Panc1 (cell line): Measurements from ENCODE around the gene ITGB4. TPM values are rescaled to one million over a fixed set of nuclear protein-coding genes. Genes with fewer than 3 reads are reported as not detected.

Source experiments
- ATAC-seq: fragments of 200-7000 bp; cut with Tn5 transposase; 2 replicates; pipeline ENCODE4 v1.9.1; 2020; ENCODE audit warnings: mild to moderate bottlenecking, moderate library complexity
- BruUV-seq: library from RNA; stranded (reverse); fragments of 400-500 nt; replicated peaks from 2 replicates; lab custom pipeline; 2021; lab: Mats Ljungman, UMichigan
- CTCF ChIA-PET: fragments of 300-600 bp; sonication (Branson Sonifier 250); formaldehyde crosslinking; loops from one replicate; lab custom pipeline; 2022; ENCODE audit warnings: antibody characterized with exemption; lab: Charles Lee
- POLR2A ChIA-PET: fragments of 300-600 bp; sonication (Branson Sonifier 250); formaldehyde crosslinking; loops from one replicate; lab custom pipeline; 2022; ENCODE audit warnings: antibody characterized with exemption; lab: Charles Lee
- DNase-seq: peaks from one replicate; pipeline ENCODE4 v3.0.0-alpha.2; 2010; ENCODE audit warnings: low read depth, low spot score
- H3K27ac ChIP-seq: 2 replicates; pipeline ENCODE4 v1.5.1; 2011; ENCODE audit warnings: mild to moderate bottlenecking, low read length, inconsistent platforms
- H3K27me3 ChIP-seq: fragments of 200-500 bp; sonication (Bioruptor generic); 2 replicates; pipeline ENCODE4 v1.6.0; 2014; ENCODE audit warnings: low read length, inconsistent platforms; ENCODE audit not compliant: control insufficient read depth, insufficient read depth
- H3K36me3 ChIP-seq: fragments of 200-500 bp; sonication (Bioruptor generic); 2 replicates; pipeline ENCODE4 v1.5.1; 2014; ENCODE audit warnings: inconsistent platforms, mild to moderate bottlenecking, low read length, moderate library complexity; ENCODE audit not compliant: control insufficient read depth, insufficient read depth
- H3K4me1 ChIP-seq: 2 replicates; pipeline ENCODE4 v1.5.1; 2011; ENCODE audit warnings: inconsistent platforms, mild to moderate bottlenecking, low read length, moderate library complexity; ENCODE audit not compliant: control insufficient read depth, insufficient read depth
- H3K4me3 ChIP-seq, 2 experiments: 2 replicates each; pipeline ENCODE4 v1.5.1; 2011 to 2012; ENCODE audit warnings: low read depth in 2 of 2, low read length in 2 of 2, mild to moderate bottlenecking in 2 of 2, inconsistent platforms in 1 of 2, moderate library complexity in 1 of 2
- H3K9me3 ChIP-seq: fragments of 200-500 bp; sonication (Bioruptor generic); 2 replicates; pipeline ENCODE4 v1.5.1; 2014; ENCODE audit warnings: low read depth, mild to moderate bottlenecking, inconsistent platforms, low read length, moderate library complexity; ENCODE audit not compliant: control insufficient read depth, insufficient read depth
- POLR2AphosphoS5 ChIP-seq: IDR thresholded peaks from 2 replicates; pipeline ENCODE4 v1.6.1; 2012; ENCODE audit warnings: mild to moderate bottlenecking, low read depth, low read length, moderate library complexity
- SIN3A ChIP-seq: IDR thresholded peaks from 2 replicates; pipeline ENCODE4 v1.6.1; 2012; ENCODE audit warnings: low read depth, mild to moderate bottlenecking, low read length, moderate library complexity, borderline replicate concordance; ENCODE audit not compliant: insufficient read depth
- TCF7L2 ChIP-seq: IDR thresholded peaks from 2 replicates; pipeline ENCODE4 v1.6.1; 2011; ENCODE audit warnings: mild to moderate bottlenecking, low read depth, low read length, inconsistent platforms
- in situ Hi-C: cut with HindIII; loops from 2 replicates; pipeline ENCODE4 v1.10.0; 2016; ENCODE audit warnings: low sequenced_read_pairs, low pct_unique_long_range_greater_than_20kb
- intact Hi-C: fragments of 100-400 bp; cut with micrococcal nuclease; formaldehyde crosslinking; loops from one replicate; pipeline ENCODE4 v1.10.0; 2022; ENCODE audit not compliant: unreplicated experiment
- total RNA-seq: library from RNA; stranded (reverse); gene quantifications from one replicate; pipeline ENCODE4 v1.2.1, GENCODE V29; 2021; ENCODE audit not compliant: unreplicated experiment
- TF ChIP-seq, protein P1 (sequence below): fragments of 450-650 bp; IDR thresholded peaks from 2 replicates; pipeline ENCODE4 v1.5.1; 2017; ENCODE audit warnings: mild to moderate bottlenecking
- TF ChIP-seq, protein P2 (sequence below), 2 experiments: IDR thresholded peaks; 2 replicates each; pipeline ENCODE4 v1.6.1; 2011 to 2012; ENCODE audit warnings: low read depth in 2 of 2, control low read depth in 1 of 2, low read length in 1 of 2, mild to moderate bottlenecking in 1 of 2, moderate library complexity in 1 of 2; ENCODE audit not compliant: insufficient read depth in 1 of 2

The ITGB4 gene
- total RNA-seq, 1 experiment from 2014 or later: 100 TPM

- no peaks in the 10 kb centered on the region for H3K9me3 ChIP-seq
- H3K36me3 ChIP-seq: peaks cover 4% of the 10 kb centered on the region; the same call in 1 of the 2 replicates
- POLR2A ChIA-PET: interaction anchor here (0.6 to 1.0 kb wide), 3 partner anchors 12 to 37 kb away, joined by 3 to 5 read pairs (median 3); no protein-coding TSS in a partner anchor
- BruUV-seq: no TSS peak
- ATAC-seq (peak; percentile 85), DNase-seq (no peak)
- intact Hi-C loops: no loop called here
- H3K27ac ChIP-seq: peak overlapping the region; percentile 81
- H3K4me3 ChIP-seq: no peak overlapping the region
- H3K4me1 ChIP-seq: peaks cover 78% of the 10 kb centered on the region
- TF ChIP-seq SIN3A (peak; percentile 77; the same call in 1 of the 2 replicates), POLR2AphosphoS5 (peak; percentile 72), TCF7L2 (no peak)
- TF ChIP-seq, protein P1, sequence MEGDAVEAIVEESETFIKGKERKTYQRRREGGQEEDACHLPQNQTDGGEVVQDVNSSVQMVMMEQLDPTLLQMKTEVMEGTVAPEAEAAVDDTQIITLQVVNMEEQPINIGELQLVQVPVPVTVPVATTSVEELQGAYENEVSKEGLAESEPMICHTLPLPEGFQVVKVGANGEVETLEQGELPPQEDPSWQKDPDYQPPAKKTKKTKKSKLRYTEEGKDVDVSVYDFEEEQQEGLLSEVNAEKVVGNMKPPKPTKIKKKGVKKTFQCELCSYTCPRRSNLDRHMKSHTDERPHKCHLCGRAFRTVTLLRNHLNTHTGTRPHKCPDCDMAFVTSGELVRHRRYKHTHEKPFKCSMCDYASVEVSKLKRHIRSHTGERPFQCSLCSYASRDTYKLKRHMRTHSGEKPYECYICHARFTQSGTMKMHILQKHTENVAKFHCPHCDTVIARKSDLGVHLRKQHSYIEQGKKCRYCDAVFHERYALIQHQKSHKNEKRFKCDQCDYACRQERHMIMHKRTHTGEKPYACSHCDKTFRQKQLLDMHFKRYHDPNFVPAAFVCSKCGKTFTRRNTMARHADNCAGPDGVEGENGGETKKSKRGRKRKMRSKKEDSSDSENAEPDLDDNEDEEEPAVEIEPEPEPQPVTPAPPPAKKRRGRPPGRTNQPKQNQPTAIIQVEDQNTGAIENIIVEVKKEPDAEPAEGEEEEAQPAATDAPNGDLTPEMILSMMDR: no peak
- in situ Hi-C loops: no loop called here
- CTCF ChIA-PET: interaction anchor here (1.2 kb wide), 1 partner anchor 54 kb away, joined by 8 read pairs; no protein-coding TSS in a partner anchor
- no peaks in the 10 kb centered on the region for H3K27me3 ChIP-seq
Observed at GRCh38 chr17:75693500-75694481, 27.5 kb upstream of the ITGB4 start.

DNA sequence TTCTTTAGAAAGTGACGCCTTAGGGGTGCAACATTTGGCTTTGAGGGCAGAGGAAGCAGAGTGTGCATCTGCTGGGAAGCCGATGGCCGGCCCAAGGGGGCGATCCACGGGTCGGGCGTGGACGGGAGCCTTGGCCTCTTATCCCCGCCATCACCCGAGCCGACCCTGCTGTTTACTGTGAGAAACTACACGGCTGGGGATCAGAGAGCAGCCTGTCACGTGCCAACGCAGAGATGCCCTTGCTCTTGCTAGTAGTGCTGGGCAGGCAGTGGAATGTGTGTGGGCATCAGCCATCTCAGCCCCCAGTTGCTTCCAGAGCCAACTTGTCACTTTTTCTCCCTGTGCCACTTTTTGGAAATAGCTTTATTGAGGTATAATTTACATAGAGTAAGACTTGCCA, 26.7 kb upstream of the ITGB4 start:
- H3K27ac ChIP-seq: peak overlapping the region; percentile 81
- ChIA-PET POLR2A (no interaction called here), CTCF (interaction anchor here (1.2 kb wide), 1 partner anchor 53 kb away, joined by 8 read pairs; no protein-coding TSS in a partner anchor)
- no TSS peak for BruUV-seq
- ATAC-seq: no peak
- H3K4me1 ChIP-seq: peaks cover 86% of the 10 kb centered on the region
- H3K27me3 ChIP-seq: no peaks in the 10 kb centered on the region
- no peak overlapping the region for H3K4me3 ChIP-seq
- intact Hi-C loops (no loop called here), in situ Hi-C loops (no loop called here)
- no peak for DNase-seq
- TF ChIP-seq, protein P1: no peak
- TF ChIP-seq POLR2AphosphoS5 (0 out of 2 replicates have a peak, but pooled peaks have one; percentile 27), TCF7L2 (no peak), SIN3A (no peak)
- TF ChIP-seq, protein P2, sequence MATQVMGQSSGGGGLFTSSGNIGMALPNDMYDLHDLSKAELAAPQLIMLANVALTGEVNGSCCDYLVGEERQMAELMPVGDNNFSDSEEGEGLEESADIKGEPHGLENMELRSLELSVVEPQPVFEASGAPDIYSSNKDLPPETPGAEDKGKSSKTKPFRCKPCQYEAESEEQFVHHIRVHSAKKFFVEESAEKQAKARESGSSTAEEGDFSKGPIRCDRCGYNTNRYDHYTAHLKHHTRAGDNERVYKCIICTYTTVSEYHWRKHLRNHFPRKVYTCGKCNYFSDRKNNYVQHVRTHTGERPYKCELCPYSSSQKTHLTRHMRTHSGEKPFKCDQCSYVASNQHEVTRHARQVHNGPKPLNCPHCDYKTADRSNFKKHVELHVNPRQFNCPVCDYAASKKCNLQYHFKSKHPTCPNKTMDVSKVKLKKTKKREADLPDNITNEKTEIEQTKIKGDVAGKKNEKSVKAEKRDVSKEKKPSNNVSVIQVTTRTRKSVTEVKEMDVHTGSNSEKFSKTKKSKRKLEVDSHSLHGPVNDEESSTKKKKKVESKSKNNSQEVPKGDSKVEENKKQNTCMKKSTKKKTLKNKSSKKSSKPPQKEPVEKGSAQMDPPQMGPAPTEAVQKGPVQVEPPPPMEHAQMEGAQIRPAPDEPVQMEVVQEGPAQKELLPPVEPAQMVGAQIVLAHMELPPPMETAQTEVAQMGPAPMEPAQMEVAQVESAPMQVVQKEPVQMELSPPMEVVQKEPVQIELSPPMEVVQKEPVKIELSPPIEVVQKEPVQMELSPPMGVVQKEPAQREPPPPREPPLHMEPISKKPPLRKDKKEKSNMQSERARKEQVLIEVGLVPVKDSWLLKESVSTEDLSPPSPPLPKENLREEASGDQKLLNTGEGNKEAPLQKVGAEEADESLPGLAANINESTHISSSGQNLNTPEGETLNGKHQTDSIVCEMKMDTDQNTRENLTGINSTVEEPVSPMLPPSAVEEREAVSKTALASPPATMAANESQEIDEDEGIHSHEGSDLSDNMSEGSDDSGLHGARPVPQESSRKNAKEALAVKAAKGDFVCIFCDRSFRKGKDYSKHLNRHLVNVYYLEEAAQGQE (IDR thresholded peaks at IDR 0.05; ENCODE audit: insufficient read depth in 1 of 2, low read depth in 2 of 2, low read length in 1 of 2): no peak
- H3K36me3 ChIP-seq: peaks cover 4% of the 10 kb centered on the region; the same call in 1 of the 2 replicates
- no peaks in the 10 kb centered on the region for H3K9me3 ChIP-seq
